Body of pancreas (tissue), 4 donors: ENCODE results near the gene NT5C3B. TPM values are rescaled to one million over a fixed set of nuclear protein-coding genes. Genes with fewer than 3 reads are reported as not detected.
"Not testable (repeated sequence)": the region's sequence is repeated elsewhere in the genome, so short reads cannot be mapped to it uniquely, and the experiment has no call there.

Experiments used
- ATAC-seq: fragments of 150-250 bp; one replicate; pipeline ENCODE4 v1.9.1; 2016
- DNase-seq, 4 donors: peaks; one replicate each; pipeline ENCODE4 v3.0.0-alpha.2; 2019
- H3K27ac ChIP-seq, 4 donors: fragments of 200-600 bp; sonication (generic); 1 replicate in 3 of 4; 2 replicates in 1 of 4; pipeline versions ENCODE4 v1.5.1 to v1.6.1; 2016 to 2019; ENCODE audit warnings: mild to moderate bottlenecking in 1 of 4, mixed read lengths in 1 of 4, moderate library complexity in 1 of 4
- H3K27me3 ChIP-seq, 2 donors: fragments of 200-600 bp; sonication (generic); one replicate each; pipeline ENCODE4 v1.6.0; 2016; ENCODE audit warnings: mild to moderate bottlenecking in 1 of 2
- H3K36me3 ChIP-seq, 2 donors: fragments of 200-600 bp; sonication (generic); replicated peaks in 1 of 2; 2 replicates each; pipeline ENCODE4 v1.5.1; 2016; ENCODE audit warnings: low read depth in 2 of 2; ENCODE audit not compliant: insufficient read depth in 1 of 2
- H3K4me1 ChIP-seq: fragments of 200-600 bp; sonication (generic); one replicate; pipeline ENCODE4 v1.6.0; 2016
- H3K4me3 ChIP-seq, 2 donors: fragments of 200-600 bp; sonication (generic); 1 replicate in 1 of 2; 2 replicates in 1 of 2; pipeline ENCODE4 v1.5.1; 2016 to 2019
- H3K9me3 ChIP-seq, 3 donors: fragments of 200-600 bp; sonication (generic); 1 replicate in 2 of 3; 2 replicates in 1 of 3; pipeline ENCODE4 v1.5.1; 2016
- CTCF ChIP-seq, 7 experiments: fragments of 450-650 bp in 4 of 7; fragments of 200-600 bp in 3 of 7; sonication (generic) in 3 of 7; IDR thresholded peaks; one replicate each; pipeline ENCODE4 v1.5.1; 2016 to 2019; ENCODE audit warnings: antibody characterized with exemption in 7 of 7
- POLR2A ChIP-seq, 3 donors: fragments of 450-650 bp; IDR thresholded peaks; one replicate each; pipeline ENCODE4 v1.6.1; 2016; ENCODE audit warnings: antibody characterized with exemption in 3 of 3, mild to moderate bottlenecking in 2 of 3
- WGBS, 2 donors: methylation state at CpG; one replicate each; pipeline ENCODE4 v1.1.5; 2017; 5-methylcytosine and 5-hydroxymethylcytosine counted together
- intact Hi-C: fragments of 100-400 bp; cut with DNase I; formaldehyde crosslinking; loops from one replicate; pipeline ENCODE4 v1.15.1; 2023
- total RNA-seq, 2 donors: library from RNA; depleted of rRNA; stranded (reverse); fragments of >200 nt; gene quantifications; one replicate each; pipeline ENCODE4 v1.1.0, GENCODE V29; 2016

NT5C3B gene
- total RNA-seq, 2 donors from 2014 or later, result 43.1 to 46.5 TPM

GRCh38 chr17:41863074-41863848 is 27.2 kb upstream of the NT5C3B start:
- Histone ChIP-seq H3K27ac (no peak overlapping the region), H3K4me3 (no peak overlapping the region), H3K4me1 (peaks cover 41% of the 10 kb centered on the region), H3K36me3 (peaks cover 0 to 2% of the 10 kb centered on the region in 2 donors), H3K9me3 (no peaks in the 10 kb centered on the region), H3K27me3 (no peaks in the 10 kb centered on the region)
- DNase-seq (no peak), ATAC-seq (no peak)
- WGBS, 2 donors, result 68 to 76% methylated on average over 18 of the region's 18 CpGs
- no peak for TF ChIP-seq CTCF (IDR thresholded peaks at IDR 0.05)
- TF ChIP-seq POLR2A (IDR thresholded peaks at IDR 0.05), result no peak
- intact Hi-C loops, result no loop called here

GRCh38 chr17:41860254-41860931 is 24.4 kb upstream of the NT5C3B start:
- peaks cover 38% of the 10 kb centered on the region for H3K4me1 ChIP-seq
- H3K9me3 ChIP-seq, result no peaks in the 10 kb centered on the region
- H3K36me3 ChIP-seq, result no peaks in the 10 kb centered on the region
- no peaks in the 10 kb centered on the region for H3K27me3 ChIP-seq
- H3K27ac ChIP-seq, result no peak overlapping the region
- intact Hi-C loops, result no loop called here
- no peak overlapping the region for H3K4me3 ChIP-seq
- ATAC-seq, result no peak
- 57 to 69% methylated on average over 3 of the region's 3 CpGs for WGBS, 2 donors
- DNase-seq, result no peak
- TF ChIP-seq POLR2A (IDR thresholded peaks at IDR 0.05) (no peak), CTCF (IDR thresholded peaks at IDR 0.05) (no peak)

- H3K36me3 ChIP-seq, H3K9me3 ChIP-seq, H3K4me3 ChIP-seq, intact Hi-C loops, DNase-seq, H3K27me3 ChIP-seq, H3K27ac ChIP-seq, H3K4me1 ChIP-seq, ATAC-seq: not testable (repeated sequence)
- WGBS, 2 donors, result 93 to 96% methylated on average over 14 of the region's 14 CpGs
Observed at GRCh38 chr17:41851382-41851781, 15.3 kb upstream of the NT5C3B start.

GRCh38 chr17:41849251-41849990 is 13.4 kb upstream of the NT5C3B start:
- Histone ChIP-seq H3K4me1 (no peaks in the 10 kb centered on the region), H3K27ac (no peak overlapping the region), H3K9me3 (no peaks in the 10 kb centered on the region), H3K36me3 (peaks cover 0 to 2% of the 10 kb centered on the region in 2 donors), H3K4me3 (no peak overlapping the region), H3K27me3 (no peaks in the 10 kb centered on the region)
- TF ChIP-seq CTCF (IDR thresholded peaks at IDR 0.05), result no peak
- no peak for TF ChIP-seq POLR2A (IDR thresholded peaks at IDR 0.05)
- 76% methylated on average over 4 of the region's 4 CpGs for WGBS, 2 donors
- ATAC-seq (no peak), DNase-seq (no peak)
- intact Hi-C loops, result no loop called here

GRCh38 chr17:41848788-41849187 is 12.8 kb upstream of the NT5C3B start:
- no peak for TF ChIP-seq CTCF (IDR thresholded peaks at IDR 0.05)
- no peak for TF ChIP-seq POLR2A (IDR thresholded peaks at IDR 0.05)
- DNase-seq (no peak), ATAC-seq (no peak)
- no peaks in the 10 kb centered on the region for H3K9me3 ChIP-seq
- H3K4me1 ChIP-seq, result no peaks in the 10 kb centered on the region
- H3K36me3 ChIP-seq, result peaks cover 0 to 2% of the 10 kb centered on the region in 2 donors
- no peak overlapping the region for H3K4me3 ChIP-seq
- no peaks in the 10 kb centered on the region for H3K27me3 ChIP-seq
- no peak overlapping the region for H3K27ac ChIP-seq
- 88 to 91% methylated on average over 4 of the region's 4 CpGs for WGBS, 2 donors
- intact Hi-C loops, result no loop called here
